Measurements from ENCODE around the gene UTP11.
A peak's percentile ranks its signal among the peaks of the same experiment; 100 is the strongest.

Gene UTP11

GRCh38 chr1:37989361-37989930, 23.1 kb upstream of the UTP11 start:
- no peaks in the 10 kb centered on the region for H3K27me3 ChIP-seq (ENCODE audit: insufficient read depth, low read depth)
- TF ChIP-seq CTCF (conservative IDR thresholded peaks at IDR 0.05; ENCODE audit: low read depth, low read length) = no peak
- H3K4me2 ChIP-seq = peak overlapping the region; percentile 49
- peak overlapping the region; percentile 97 for H2AFZ ChIP-seq (ENCODE audit: low read depth)
- peaks cover 25% of the 10 kb centered on the region for H3K79me2 ChIP-seq (ENCODE audit: insufficient read depth, low read depth)
- no peaks in the 10 kb centered on the region for H4K20me1 ChIP-seq (ENCODE audit: insufficient read depth)
- H3K36me3 ChIP-seq (ENCODE audit: insufficient read depth) = peaks cover 6% of the 10 kb centered on the region; the same call in 1 of the 2 replicates
- peak overlapping the region; percentile 56 for H3K9ac ChIP-seq
- H3K4me3 ChIP-seq (IDR thresholded peaks at IDR 0.05; ENCODE audit: insufficient read depth, low read depth, low read length) = peak overlapping the region; percentile 88
- peaks cover 18% of the 10 kb centered on the region for H3K4me1 ChIP-seq (ENCODE audit: low read depth, poor library complexity, severe bottlenecking)
- H3K27ac ChIP-seq = peak overlapping the region; percentile 37; the same call in 1 of the 2 replicates

GRCh38 chr1:37994886-37995566, 17.5 kb upstream of the UTP11 start:
- H3K79me2 ChIP-seq (ENCODE audit: insufficient read depth, low read depth) = no peaks in the 10 kb centered on the region
- H3K9ac ChIP-seq = no peak overlapping the region
- no peak overlapping the region for H3K4me2 ChIP-seq
- no peaks in the 10 kb centered on the region for H4K20me1 ChIP-seq (ENCODE audit: insufficient read depth)
- H2AFZ ChIP-seq (ENCODE audit: low read depth) = no peak overlapping the region
- H3K4me3 ChIP-seq (IDR thresholded peaks at IDR 0.05; ENCODE audit: insufficient read depth, low read depth, low read length) = no peak overlapping the region
- H3K27me3 ChIP-seq (ENCODE audit: insufficient read depth, low read depth) = no peaks in the 10 kb centered on the region
- no peak for TF ChIP-seq CTCF (conservative IDR thresholded peaks at IDR 0.05; ENCODE audit: low read depth, low read length)
- H3K27ac ChIP-seq = no peak overlapping the region
- H3K4me1 ChIP-seq (ENCODE audit: low read depth, poor library complexity, severe bottlenecking) = peaks cover 7% of the 10 kb centered on the region
- no peaks in the 10 kb centered on the region for H3K36me3 ChIP-seq (ENCODE audit: insufficient read depth)

GRCh38 chr1:37995751-37996345, 16.7 kb upstream of the UTP11 start:
- Histone ChIP-seq H3K9ac (no peak overlapping the region), H3K4me1 (ENCODE audit: low read depth, poor library complexity, severe bottlenecking) (peaks cover 13% of the 10 kb centered on the region), H3K27me3 (ENCODE audit: insufficient read depth, low read depth) (no peaks in the 10 kb centered on the region), H3K79me2 (ENCODE audit: insufficient read depth, low read depth) (no peaks in the 10 kb centered on the region), H3K36me3 (ENCODE audit: insufficient read depth) (no peaks in the 10 kb centered on the region), H2AFZ (ENCODE audit: low read depth) (no peak overlapping the region), H4K20me1 (ENCODE audit: insufficient read depth) (no peaks in the 10 kb centered on the region), H3K27ac (no peak overlapping the region), H3K4me2 (no peak overlapping the region), H3K4me3 (IDR thresholded peaks at IDR 0.05; ENCODE audit: insufficient read depth, low read depth, low read length) (no peak overlapping the region)
- TF ChIP-seq CTCF (conservative IDR thresholded peaks at IDR 0.05; ENCODE audit: low read depth, low read length) = no peak

- no peaks in the 10 kb centered on the region for H3K36me3 ChIP-seq (ENCODE audit: insufficient read depth)
- H3K79me2 ChIP-seq (ENCODE audit: insufficient read depth, low read depth) = no peaks in the 10 kb centered on the region
- no peaks in the 10 kb centered on the region for H3K27me3 ChIP-seq (ENCODE audit: insufficient read depth, low read depth)
- no peak overlapping the region for H3K9ac ChIP-seq
- no peak overlapping the region for H3K27ac ChIP-seq
- H4K20me1 ChIP-seq (ENCODE audit: insufficient read depth) = no peaks in the 10 kb centered on the region
- peaks cover 13% of the 10 kb centered on the region for H3K4me1 ChIP-seq (ENCODE audit: low read depth, poor library complexity, severe bottlenecking)
- no peak overlapping the region for H3K4me2 ChIP-seq
- no peak overlapping the region for H3K4me3 ChIP-seq (IDR thresholded peaks at IDR 0.05; ENCODE audit: insufficient read depth, low read depth, low read length)
- H2AFZ ChIP-seq (ENCODE audit: low read depth) = no peak overlapping the region
- no peak for TF ChIP-seq CTCF (conservative IDR thresholded peaks at IDR 0.05; ENCODE audit: low read depth, low read length)
Observed at GRCh38 chr1:37997256-37998088, 15.1 kb upstream of the UTP11 start.

Measured in KMS-11 (cell line).